Nephron (organoid): ENCODE measurements around the gene NRP1.
A peak's percentile ranks its signal among the peaks of the same experiment; 100 is the strongest.

Experiments
- H3K27ac Mint-ChIP-seq, 3 experiments: 2 replicates each; pipeline ENCODE4 v1.8.0; 2020; ENCODE audit warnings: mixed read lengths in 3 of 3, mild to moderate bottlenecking in 2 of 3, moderate library complexity in 1 of 3
- H3K27me3 Mint-ChIP-seq: 2 replicates; pipeline ENCODE4 v1.8.0; 2021; ENCODE audit warnings: low read depth, mild to moderate bottlenecking, moderate library complexity, mixed read lengths
- H3K36me3 Mint-ChIP-seq: 2 replicates; pipeline ENCODE4 v1.8.0; 2020; ENCODE audit warnings: low read depth, mixed read lengths
- H3K4me1 Mint-ChIP-seq: 2 replicates; pipeline ENCODE4 v1.8.0; 2020; ENCODE audit warnings: mixed read lengths
- H3K4me3 Mint-ChIP-seq, 3 experiments: 2 replicates each; pipeline ENCODE4 v1.8.0; 2020; ENCODE audit warnings: mild to moderate bottlenecking in 3 of 3, mixed read lengths in 3 of 3, moderate library complexity in 2 of 3
- H3K9me3 Mint-ChIP-seq: 2 replicates; pipeline ENCODE4 v1.8.0; 2020; ENCODE audit warnings: mixed read lengths
- CTCF ChIP-seq, 3 experiments: fragments of 200-600 bp; sonication (generic); IDR thresholded peaks; one replicate each; pipeline ENCODE4 v1.5.0; 2021; ENCODE audit warnings: antibody characterized with exemption in 3 of 3; ENCODE audit not compliant: unreplicated experiment in 3 of 3

Gene NRP1

GRCh38 chr10:33196710-33197491, 137.6 kb downstream of the NRP1 start:
- peaks cover 56% of the 10 kb centered on the region for H3K4me1 Mint-ChIP-seq
- H3K27ac Mint-ChIP-seq = peak overlapping the region; percentile 90 to 96 (median 93)
- H3K36me3 Mint-ChIP-seq = peaks cover 68% of the 10 kb centered on the region

GRCh38 chr10:33196377-33196706, 138.1 kb downstream of the NRP1 start:
- H3K27ac Mint-ChIP-seq = peak overlapping the region; percentile 90 to 96 (median 93)
- peaks cover 65% of the 10 kb centered on the region for H3K36me3 Mint-ChIP-seq

More at GRCh38 chr10:33196710-33197491, 137.6 kb downstream of the NRP1 start:
- TF ChIP-seq CTCF (IDR thresholded peaks at IDR 0.05; ENCODE audit: unreplicated experiment in 3 of 3) = no peak
- no peaks in the 10 kb centered on the region for H3K9me3 Mint-ChIP-seq
- peaks cover 5% of the 10 kb centered on the region for H3K27me3 Mint-ChIP-seq
- peak overlapping the region; percentile 5 to 35 (median 22) for H3K4me3 Mint-ChIP-seq

GRCh38 chr10:33195608-33196376, 138.7 kb downstream of the NRP1 start:
- Mint-ChIP-seq H3K9me3 (no peaks in the 10 kb centered on the region), H3K4me1 (peaks cover 56% of the 10 kb centered on the region), H3K4me3 (no peak overlapping the region), H3K27me3 (peaks cover 5% of the 10 kb centered on the region), H3K36me3 (peaks cover 64% of the 10 kb centered on the region), H3K27ac (peak overlapping the region; percentile 39 to 96 (median 90))
- no peak for TF ChIP-seq CTCF (IDR thresholded peaks at IDR 0.05; ENCODE audit: unreplicated experiment in 3 of 3)

More at GRCh38 chr10:33196377-33196706, 138.1 kb downstream of the NRP1 start:
- peaks cover 5% of the 10 kb centered on the region for H3K27me3 Mint-ChIP-seq
- peaks cover 56% of the 10 kb centered on the region for H3K4me1 Mint-ChIP-seq
- TF ChIP-seq CTCF (IDR thresholded peaks at IDR 0.05; ENCODE audit: unreplicated experiment in 3 of 3) = no peak
- no peaks in the 10 kb centered on the region for H3K9me3 Mint-ChIP-seq
- peak overlapping the region in 1 of 3 experiments; percentile 18 for H3K4me3 Mint-ChIP-seq

GRCh38 chr10:33193701-33194521, 140.6 kb downstream of the NRP1 start:
- Mint-ChIP-seq H3K27ac (peak overlapping the region; percentile 77 to 96 (median 90)), H3K9me3 (no peaks in the 10 kb centered on the region), H3K27me3 (no peaks in the 10 kb centered on the region), H3K4me3 (no peak overlapping the region), H3K4me1 (peaks cover 50% of the 10 kb centered on the region), H3K36me3 (peaks cover 66% of the 10 kb centered on the region)
- TF ChIP-seq CTCF (IDR thresholded peaks at IDR 0.05; ENCODE audit: unreplicated experiment in 3 of 3) = peak in 1 of 3 experiments; percentile 20

- peaks cover 66% of the 10 kb centered on the region for H3K36me3 Mint-ChIP-seq
- H3K27me3 Mint-ChIP-seq = no peaks in the 10 kb centered on the region
- peak; percentile 68 to 87 (median 79) for TF ChIP-seq CTCF (IDR thresholded peaks at IDR 0.05; ENCODE audit: unreplicated experiment in 3 of 3)
- peak overlapping the region; percentile 77 to 96 (median 90) for H3K27ac Mint-ChIP-seq
- H3K9me3 Mint-ChIP-seq = no peaks in the 10 kb centered on the region
- H3K4me3 Mint-ChIP-seq = no peak overlapping the region
- peaks cover 50% of the 10 kb centered on the region for H3K4me1 Mint-ChIP-seq
Observed at GRCh38 chr10:33193057-33193700, 141.3 kb downstream of the NRP1 start.
